HG03354 (cell line): ENCODE measurements around the gene ACBD4.
A peak's percentile ranks its signal among the peaks of the same experiment; 100 is the strongest.

ENCODE experiments used
- ATAC-seq: cut with Tn5 transposase; IDR thresholded peaks from one replicate; pipeline ENCODE4 v1.9.1; 2021; ENCODE audit warnings: mild to moderate bottlenecking; ENCODE audit not compliant: unreplicated experiment, poor library complexity, severe bottlenecking

ACBD4 gene

GRCh38 chr17:45148183-45149036 lies 12.9 kb downstream of the ACBD4 start, which contains the start of gene HEXIM1:
TSS of gene HEXIM1 (plus strand) at chr17:45148475. CDS start at chr17:45149191, 716 bp downstream.
- ATAC-seq = peak; percentile 72

- ATAC-seq = peak; percentile 24
Observed at GRCh38 chr17:45149037-45149668, 13.7 kb downstream of the ACBD4 start.

DNA sequence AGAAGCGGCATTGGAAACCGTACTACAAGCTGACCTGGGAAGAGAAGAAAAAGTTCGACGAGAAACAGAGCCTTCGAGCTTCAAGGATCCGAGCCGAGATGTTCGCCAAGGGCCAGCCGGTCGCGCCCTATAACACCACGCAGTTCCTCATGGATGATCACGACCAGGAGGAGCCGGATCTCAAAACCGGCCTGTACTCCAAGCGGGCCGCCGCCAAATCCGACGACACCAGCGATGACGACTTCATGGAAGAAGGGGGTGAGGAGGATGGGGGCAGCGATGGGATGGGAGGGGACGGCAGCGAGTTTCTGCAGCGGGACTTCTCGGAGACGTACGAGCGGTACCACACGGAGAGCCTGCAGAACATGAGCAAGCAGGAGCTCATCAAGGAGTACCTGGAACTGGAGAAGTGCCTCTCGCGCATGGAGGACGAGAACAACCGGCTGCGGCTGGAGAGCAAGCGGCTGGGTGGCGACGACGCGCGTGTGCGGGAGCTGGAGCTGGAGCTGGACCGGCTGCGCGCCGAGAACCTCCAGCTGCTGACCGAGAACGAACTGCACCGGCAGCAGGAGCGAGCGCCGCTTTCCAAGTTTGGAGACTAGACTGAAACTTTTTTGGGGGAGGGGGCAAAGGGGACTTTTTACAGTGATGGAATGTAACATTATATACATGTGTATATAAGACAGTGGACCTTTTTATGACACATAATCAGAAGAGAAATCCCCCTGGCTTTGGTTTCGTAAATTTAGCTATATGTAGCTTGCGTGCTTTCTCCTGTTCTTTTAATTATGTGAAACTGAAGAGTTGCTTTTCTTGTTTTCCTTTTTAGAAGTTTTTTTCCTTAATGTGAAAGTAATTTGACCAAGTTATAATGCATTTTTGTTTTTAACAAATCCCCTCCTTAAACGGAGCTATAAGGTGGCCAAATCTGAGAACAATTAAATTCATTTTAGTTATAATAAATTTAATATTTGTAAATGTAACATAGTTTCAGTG lies 14.5 kb downstream of the ACBD4 start:
- ATAC-seq = no peak

DNA sequence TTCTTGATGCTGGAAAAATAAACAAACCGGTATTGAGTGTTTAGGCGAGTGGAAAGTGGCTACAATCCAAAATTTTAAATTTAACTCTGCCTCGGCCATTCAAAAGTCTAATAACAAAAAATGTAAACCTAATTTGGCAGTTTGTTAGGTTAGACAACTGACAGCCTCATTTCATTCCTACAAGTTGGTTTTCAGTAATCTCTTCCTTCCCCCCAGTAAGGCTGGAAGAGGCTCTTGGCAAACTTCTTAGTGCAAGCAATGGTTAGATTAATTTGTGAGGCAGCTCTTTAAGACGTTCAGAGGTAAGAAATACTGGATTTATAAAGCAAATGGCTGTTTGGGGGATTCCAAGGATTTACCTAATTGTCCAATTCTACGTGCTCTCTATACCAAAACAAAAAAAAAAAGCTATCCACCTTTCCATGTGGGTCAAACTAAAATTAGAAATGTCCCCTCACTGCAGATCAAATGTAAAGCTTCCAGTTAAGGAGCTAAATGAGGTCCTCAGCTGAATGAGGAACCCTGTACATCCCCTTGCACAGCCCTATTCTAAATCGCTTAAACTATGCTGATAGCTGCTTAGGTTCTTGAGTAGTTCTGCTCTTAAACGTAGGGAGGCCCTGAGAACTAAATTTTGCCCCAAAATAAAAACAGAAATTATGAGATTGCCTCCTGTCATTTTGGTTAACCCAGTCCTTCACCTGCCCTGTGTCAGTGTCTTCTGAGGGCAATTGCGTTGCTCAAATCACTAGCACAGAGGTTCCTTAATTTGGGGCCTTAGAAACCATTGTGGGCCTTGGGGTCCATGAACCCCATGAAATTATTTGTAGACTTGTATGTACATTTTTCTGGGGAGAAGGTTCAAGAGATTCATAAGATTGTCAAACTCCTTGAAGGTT lies 15.7 kb downstream of the ACBD4 start:
- no peak for ATAC-seq

DNA sequence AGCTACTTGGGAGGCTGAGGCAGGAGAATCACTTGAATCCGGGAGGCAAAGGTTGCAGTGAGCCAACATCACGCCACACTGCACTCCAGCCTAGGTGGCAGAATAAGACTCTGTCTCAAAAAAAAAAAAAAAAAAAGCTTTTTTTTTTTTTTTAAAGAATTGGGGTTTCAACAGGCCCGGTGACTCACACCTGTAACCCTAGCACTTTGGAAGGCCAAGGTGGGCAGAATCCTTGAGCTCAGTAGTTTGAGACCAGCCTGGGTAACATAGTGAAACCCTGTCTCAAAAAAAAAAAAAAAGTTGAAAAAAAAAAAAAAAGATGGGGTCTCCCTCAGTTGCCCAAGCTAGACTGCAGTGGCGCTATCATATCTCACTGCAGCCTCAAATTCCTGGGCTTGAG lies 19.5 kb downstream of the ACBD4 start:
- no peak for ATAC-seq

- no peak for ATAC-seq
Observed at GRCh38 chr17:45155483-45155882, 20.0 kb downstream of the ACBD4 start.

DNA sequence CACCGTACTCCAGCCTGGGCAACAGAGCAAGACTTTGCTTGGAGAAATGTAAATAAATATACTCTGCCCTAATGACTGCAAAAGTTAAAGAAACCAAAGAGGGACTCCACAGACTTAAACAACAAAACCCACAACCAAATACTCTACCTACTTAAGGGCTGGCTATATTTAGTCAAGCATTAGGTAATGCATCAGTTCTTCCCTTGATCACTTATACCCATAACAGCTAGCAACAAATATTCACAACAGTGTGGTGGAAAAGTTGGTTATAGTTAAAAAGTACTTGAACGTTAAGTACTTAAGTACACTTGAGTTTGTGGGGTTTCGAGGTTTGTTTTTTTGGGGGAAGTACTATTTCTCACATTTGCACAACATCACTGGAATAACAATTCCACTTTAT lies 20.8 kb downstream of the ACBD4 start:
- no peak for ATAC-seq

DNA sequence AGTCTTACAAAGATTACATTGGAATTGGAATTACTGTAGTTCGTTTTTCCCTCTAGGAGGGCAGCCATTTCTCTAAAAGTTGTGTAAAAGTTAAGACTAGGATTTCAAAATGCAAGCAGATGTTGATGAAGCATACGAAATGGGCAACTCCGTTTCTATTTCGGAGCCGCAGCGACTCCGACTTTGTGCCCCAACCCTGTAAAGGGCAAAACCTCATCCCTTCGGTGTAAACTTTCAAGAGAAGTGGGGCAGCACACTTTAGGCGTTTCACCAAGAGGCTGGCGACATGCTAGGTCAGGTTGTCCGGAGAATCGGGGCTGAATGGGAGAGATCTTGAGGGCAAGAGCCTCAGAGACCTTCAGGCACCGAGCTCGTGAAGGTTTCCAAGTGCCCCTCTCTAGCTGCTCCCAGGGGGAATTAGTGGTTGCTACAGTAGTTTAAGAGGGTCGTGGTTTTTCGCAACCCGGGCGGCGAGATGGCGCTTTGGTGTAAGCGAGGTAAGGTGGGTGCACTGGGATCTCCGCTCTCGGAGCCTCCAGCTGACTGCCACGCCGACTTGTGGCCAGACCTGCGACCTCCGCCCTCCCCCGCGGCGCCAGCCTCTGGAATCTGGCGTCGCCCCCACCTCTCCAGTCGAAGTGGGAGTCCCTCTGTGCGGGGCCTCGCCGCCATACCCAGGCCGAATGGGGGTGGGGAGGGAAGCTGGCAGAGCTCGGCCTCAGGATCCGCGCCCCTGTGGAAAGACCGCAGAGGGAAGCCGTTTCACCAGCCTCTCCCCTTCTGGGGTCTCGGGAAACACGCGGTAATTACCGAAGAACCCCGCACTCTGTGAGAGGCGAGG lies 25.2 kb downstream of the ACBD4 start:
- peak; percentile 20 for ATAC-seq

DNA sequence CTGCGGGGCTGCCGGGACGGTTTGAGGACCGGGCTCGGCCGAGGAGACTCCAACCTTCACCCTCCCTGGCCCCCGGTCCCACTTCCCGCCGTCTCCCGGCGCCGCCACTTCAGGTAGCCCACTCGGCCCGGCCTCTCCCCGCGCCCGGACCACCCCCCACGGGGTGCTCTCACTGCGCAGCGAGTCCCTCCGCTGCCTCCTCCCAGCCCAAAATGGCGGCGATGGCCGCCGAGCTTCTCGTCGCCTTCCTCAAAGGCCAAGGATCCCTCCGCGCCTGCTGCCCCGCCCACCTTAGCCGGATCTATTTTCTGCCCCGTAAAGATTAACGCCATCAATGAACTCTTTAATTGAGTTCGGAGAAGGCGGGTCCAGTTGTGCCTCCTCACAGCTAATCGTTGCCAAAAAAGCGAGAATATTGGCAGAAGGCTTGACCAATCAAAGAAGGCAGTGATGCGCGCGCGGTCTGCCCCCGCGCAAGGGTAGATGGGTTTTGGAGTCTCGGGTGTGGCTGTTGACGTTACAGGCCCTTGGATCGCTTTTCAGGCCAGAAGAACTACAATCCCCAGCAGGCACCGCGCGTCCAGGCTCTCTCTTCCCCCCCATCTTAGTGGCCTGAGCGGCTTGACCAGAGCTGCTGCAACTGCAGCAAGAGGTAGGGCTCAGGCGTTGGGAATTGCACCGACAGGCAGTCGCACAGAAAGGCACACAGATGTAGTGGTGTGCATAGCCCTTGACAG lies 26.0 kb downstream of the ACBD4 start, which contains the start of gene HEXIM2:
Gene HEXIM2, plus strand, starts transcription at position 588 of the 737 bp plus-strand sequence. CDS start 919 bp downstream, outside the sequence.
- ATAC-seq = peak; percentile 90

- no peak for ATAC-seq
Observed at GRCh38 chr17:45162025-45162687, 26.7 kb downstream of the ACBD4 start.

DNA sequence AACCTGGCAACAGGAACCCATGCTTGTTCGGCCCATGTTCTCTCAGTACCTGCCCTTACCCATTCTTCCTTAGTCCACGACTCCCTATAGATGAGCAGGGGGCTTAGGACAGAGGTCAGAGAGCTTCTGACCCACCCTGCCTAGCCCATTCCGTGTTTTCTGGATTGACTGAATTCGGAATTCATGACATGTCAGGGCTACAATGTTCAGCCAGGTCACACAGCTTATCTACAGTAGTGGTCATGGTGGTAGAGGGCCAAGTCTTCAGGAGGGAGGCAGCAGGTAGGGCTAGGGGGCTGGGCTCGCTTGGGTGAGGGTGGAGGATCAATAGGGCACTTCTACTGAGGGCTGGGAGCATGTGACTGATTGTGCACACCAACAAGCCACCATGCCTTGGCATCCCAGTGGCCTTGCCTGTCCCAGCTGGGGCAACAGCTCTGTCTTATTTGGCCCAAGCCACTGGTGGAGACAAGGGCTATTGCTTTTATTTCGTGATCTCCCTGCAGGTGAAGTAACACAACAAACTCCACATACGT lies 29.3 kb downstream of the ACBD4 start:
- ATAC-seq = no peak

DNA sequence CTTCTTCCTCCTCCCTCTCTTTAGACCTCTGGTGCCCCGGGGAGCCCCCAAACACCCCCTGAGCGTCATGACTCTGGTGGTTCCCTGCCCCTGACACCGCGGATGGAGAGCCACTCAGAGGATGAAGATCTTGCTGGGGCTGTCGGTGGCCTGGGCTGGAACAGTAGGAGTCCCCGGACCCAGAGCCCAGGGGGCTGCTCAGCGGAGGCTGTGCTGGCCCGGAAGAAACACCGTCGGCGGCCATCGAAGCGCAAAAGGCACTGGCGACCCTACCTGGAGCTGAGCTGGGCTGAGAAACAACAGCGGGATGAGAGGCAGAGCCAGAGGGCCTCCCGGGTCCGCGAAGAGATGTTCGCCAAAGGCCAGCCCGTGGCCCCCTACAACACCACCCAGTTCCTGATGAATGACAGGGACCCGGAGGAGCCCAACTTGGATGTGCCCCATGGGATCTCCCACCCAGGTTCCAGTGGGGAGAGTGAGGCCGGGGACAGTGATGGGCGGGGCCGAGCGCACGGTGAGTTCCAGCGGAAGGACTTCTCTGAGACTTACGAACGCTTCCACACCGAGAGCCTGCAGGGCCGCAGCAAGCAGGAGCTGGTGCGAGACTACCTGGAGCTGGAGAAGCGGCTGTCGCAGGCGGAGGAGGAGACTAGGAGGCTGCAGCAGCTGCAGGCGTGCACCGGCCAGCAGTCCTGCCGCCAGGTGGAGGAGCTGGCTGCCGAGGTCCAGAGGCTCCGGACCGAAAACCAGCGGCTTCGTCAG lies 33.7 kb downstream of the ACBD4 start:
- ATAC-seq = no peak

- ATAC-seq = no peak
Observed at GRCh38 chr17:45170280-45170930, 34.9 kb downstream of the ACBD4 start.

DNA sequence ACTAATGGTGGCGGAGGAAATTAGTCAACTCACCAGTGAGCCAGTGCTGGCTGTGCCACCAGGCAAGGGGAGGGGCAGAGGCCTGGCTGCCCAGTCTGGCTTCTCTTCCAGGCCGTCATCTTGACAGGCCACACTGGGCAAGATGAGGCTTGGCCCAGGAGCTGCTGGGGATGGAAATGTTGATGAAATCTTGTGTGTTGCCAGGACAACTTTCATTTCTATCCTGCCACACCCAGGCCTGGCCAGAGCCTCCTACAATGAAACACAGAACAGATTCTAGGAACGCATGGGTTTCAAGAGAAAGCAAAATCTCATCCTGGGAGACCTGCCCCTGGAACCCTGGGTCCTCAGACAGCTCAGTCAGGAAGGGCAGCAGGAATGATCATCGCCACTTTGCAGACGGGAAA lies 35.4 kb downstream of the ACBD4 start:
- no peak for ATAC-seq
